ENCODE data around the gene ANKRD65.

ANKRD65 gene

GRCh38 chr1:1437904-1438376 is 16.9 kb upstream of the ANKRD65 start:
- no peak overlapping the region for H3K4me3 ChIP-seq (replicated peaks in 1 of 2; ENCODE audit: low read depth in 2 of 2, low read length in 2 of 2)
- TF ChIP-seq CTCF (IDR thresholded peaks at IDR 0.05; ENCODE audit: low read depth, low read length): no peak
- DNase-seq (ENCODE audit: low read depth in 2 of 2): no peak

- DNase-seq (ENCODE audit: low read depth in 2 of 2): no peak
- H3K4me3 ChIP-seq (replicated peaks in 1 of 2; ENCODE audit: low read depth in 2 of 2, low read length in 2 of 2): no peak overlapping the region
- TF ChIP-seq CTCF (IDR thresholded peaks at IDR 0.05; ENCODE audit: low read depth, low read length): no peak
These were observed 16.2 kb upstream of the ANKRD65 start for GRCh38 chr1:1437033-1437903.

- TF ChIP-seq CTCF (IDR thresholded peaks at IDR 0.05; ENCODE audit: low read depth, low read length): no peak
- peak overlapping the region in 1 of 2 donors; percentile 55 for H3K4me3 ChIP-seq (replicated peaks in 1 of 2; ENCODE audit: low read depth in 2 of 2, low read length in 2 of 2)
- DNase-seq (ENCODE audit: low read depth in 2 of 2): no peak
These were observed 15.6 kb upstream of the ANKRD65 start for GRCh38 chr1:1436630-1437032.

- H3K4me3 ChIP-seq (replicated peaks in 1 of 2; ENCODE audit: low read depth in 2 of 2, low read length in 2 of 2): peak overlapping the region; percentile 49 to 55
- no peak for DNase-seq (ENCODE audit: low read depth in 2 of 2)
- TF ChIP-seq CTCF (IDR thresholded peaks at IDR 0.05; ENCODE audit: low read depth, low read length): no peak
These were observed 15.0 kb upstream of the ANKRD65 start for GRCh38 chr1:1435911-1436629.

GRCh38 chr1:1435106-1435903 is 14.2 kb upstream of the ANKRD65 start, which contains the start of gene VWA1:
TSS of gene VWA1 (plus strand) at chr1:1435690. CDS start at chr1:1435749, 59 bp downstream.
- peak within 1 kb of the TSS; percentile 49 to 55 for H3K4me3 ChIP-seq (replicated peaks in 1 of 2; ENCODE audit: low read depth in 2 of 2, low read length in 2 of 2)
- TF ChIP-seq CTCF (IDR thresholded peaks at IDR 0.05; ENCODE audit: low read depth, low read length): no peak
- peak; percentile 55 to 70 for DNase-seq (ENCODE audit: low read depth in 2 of 2)

GRCh38 chr1:1434824-1435105 is 13.7 kb upstream of the ANKRD65 start:
- no peak overlapping the region for H3K4me3 ChIP-seq (replicated peaks in 1 of 2; ENCODE audit: low read depth in 2 of 2, low read length in 2 of 2)
- no peak for DNase-seq (ENCODE audit: low read depth in 2 of 2)
- no peak for TF ChIP-seq CTCF (IDR thresholded peaks at IDR 0.05; ENCODE audit: low read depth, low read length)
